GM19372 (cell line): ENCODE data around the gene LYRM4.
A peak's percentile ranks its signal among the peaks of the same experiment; 100 is the strongest.

Experiments used
- ATAC-seq: cut with Tn5 transposase; IDR thresholded peaks from one replicate; pipeline ENCODE4 v1.9.1; 2021; ENCODE audit warnings: mild to moderate bottlenecking, low read depth, moderate library complexity; ENCODE audit not compliant: unreplicated experiment

Gene LYRM4

DNA sequence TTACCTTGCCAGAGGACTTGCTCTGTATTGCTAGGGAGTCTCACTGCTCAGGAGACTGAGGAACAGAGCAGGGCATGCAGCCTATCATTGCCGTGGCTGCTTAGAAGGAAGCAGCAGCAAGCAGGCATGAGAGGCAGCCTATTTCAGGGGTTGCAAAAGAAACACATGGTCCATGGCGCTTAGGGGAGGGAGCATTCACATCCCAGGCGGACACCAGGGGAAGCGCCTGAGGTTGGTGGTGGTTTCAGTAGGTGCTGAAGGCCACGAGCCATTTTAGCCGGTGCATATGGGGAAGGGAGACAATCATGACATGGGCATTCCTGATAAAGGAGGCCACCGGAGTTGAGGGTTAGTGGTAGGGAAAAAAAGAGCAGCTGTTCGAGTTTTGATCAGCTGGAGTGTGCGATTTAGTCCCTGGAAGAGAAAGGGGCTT, 21.5 kb upstream of the LYRM4 start:
- ATAC-seq = no peak

GRCh38 chr6:5280920-5281319, 20.2 kb upstream of the LYRM4 start:
- ATAC-seq = no peak

DNA sequence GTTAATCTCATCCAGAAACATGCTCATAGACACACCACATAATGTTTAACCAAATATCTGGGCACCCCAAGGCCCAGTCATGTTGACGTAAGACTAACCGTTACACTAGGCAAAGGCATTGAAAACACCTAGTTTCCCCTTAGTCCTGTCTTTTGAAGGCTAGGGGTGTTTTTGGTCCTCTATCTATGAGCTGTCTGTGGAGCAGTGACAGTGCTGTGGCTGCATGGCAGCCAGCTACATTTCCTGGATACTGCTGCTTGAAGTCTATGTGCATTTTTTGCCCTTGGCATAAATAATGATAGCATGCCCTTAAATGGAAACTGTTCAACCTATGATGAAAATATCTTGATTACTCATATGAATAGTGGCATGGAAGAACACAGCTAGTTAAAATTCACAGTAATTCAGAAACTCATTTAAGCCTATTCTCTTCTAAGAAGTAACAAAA, 19.2 kb upstream of the LYRM4 start:
- ATAC-seq = no peak

- no peak for ATAC-seq
These were observed 17.9 kb upstream of the LYRM4 start for GRCh38 chr6:5278565-5279120.

- peak; percentile 70 for ATAC-seq
These were observed 17.3 kb upstream of the LYRM4 start for GRCh38 chr6:5278047-5278446.

GRCh38 chr6:5277589-5277988, 16.8 kb upstream of the LYRM4 start:
- ATAC-seq = no peak

- no peak for ATAC-seq
These were observed 15.8 kb upstream of the LYRM4 start for GRCh38 chr6:5276581-5276980.

DNA sequence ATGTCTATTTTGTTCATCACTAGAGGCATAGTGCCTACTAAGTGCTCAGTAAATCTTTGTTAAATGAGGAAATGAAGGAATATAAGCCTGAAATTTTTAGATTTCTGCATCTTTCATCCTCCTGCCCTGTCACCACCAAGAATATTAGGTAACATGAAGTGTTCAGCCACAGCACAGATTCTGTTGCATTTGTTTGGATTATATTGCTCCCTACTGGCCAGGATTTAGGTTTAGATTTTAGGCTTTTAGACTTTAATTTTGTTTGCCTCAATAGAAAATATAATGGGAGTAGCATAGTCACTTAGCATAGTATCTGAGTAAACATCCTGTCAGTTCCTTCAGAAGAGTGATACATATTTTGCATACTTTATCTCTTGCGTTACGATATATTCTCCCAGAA, 14.7 kb upstream of the LYRM4 start:
- no peak for ATAC-seq

- no peak for ATAC-seq
These were observed 13.5 kb upstream of the LYRM4 start for GRCh38 chr6:5274231-5274630.

DNA sequence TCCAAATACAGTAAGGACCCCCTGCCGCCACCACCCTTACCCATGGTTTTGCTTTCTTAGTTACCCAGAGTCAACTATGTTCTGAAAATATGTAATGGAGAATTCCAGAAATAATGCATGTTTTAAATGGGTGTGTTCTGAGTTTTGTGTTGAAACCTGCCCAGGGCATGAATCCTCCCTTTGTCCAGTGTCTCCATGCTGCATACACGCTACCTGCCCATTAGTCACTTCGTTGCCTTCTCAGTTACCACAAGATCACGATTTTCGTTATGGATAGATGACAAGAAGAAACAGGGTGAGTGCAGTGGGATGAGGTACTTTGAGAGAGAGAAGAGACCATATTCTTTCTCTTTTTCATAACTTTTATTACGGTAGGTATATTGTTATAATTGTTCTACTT, 11.2 kb upstream of the LYRM4 start:
- no peak for ATAC-seq

- no peak for ATAC-seq
These were observed 9.4 kb upstream of the LYRM4 start for GRCh38 chr6:5270093-5270680.

- ATAC-seq = no peak
These were observed 5.7 kb upstream of the LYRM4 start for GRCh38 chr6:5266423-5266822.

DNA sequence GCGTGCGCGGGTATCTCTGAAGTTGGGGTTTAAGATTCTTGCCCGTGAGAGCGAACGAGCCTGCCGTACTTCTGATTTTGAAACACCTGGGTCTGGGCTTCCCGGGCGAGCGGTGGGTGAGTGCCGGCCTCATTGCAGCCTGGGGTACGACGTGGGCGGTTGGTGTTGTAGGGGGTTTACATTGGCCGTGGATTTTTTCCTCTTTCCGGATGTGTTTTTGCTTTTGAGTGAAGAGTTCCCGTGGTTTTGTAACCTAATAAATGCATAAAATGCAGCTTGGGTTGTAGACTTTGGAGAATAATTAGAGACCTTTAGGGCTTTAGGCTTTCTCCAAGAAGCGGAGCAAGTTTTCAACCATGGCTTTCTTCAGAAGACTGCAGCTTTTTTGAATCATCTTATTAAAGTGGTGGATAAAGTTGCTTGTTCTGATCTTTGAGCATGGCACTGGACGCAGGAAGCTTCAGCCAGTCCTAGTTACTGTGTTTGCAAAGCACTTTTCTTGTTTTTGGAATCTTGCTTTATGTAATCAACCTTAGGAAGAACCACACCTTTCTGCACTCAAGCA, 877 bp upstream of the LYRM4 start:
- no peak for ATAC-seq

- peak; percentile 70 for ATAC-seq
These were observed 584 bp downstream of the LYRM4 start for GRCh38 chr6:5260111-5260620.

- no peak for ATAC-seq
These were observed 1.3 kb downstream of the LYRM4 start for GRCh38 chr6:5259428-5259827.

DNA sequence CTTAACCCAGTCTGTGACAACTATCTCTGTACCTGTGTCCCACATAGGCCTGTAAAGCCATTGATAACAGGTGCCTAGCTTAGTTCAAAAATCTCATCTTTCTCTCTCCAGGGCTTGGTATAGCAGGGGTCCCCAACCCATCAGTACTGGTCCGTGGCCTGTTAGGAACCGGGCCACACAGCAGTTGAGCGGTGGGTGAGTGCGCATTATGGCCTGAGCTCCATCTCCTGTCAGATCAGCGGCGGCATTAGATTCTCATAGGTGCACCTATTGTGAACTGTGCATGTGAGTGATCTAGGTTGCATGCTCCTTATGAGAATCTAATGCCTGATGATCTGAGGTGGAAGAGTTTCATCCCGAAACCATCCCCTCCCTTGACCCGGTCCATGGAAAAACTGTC, 3.4 kb downstream of the LYRM4 start:
- no peak for ATAC-seq

- no peak for ATAC-seq
These were observed 3.8 kb downstream of the LYRM4 start for GRCh38 chr6:5256952-5257351.

GRCh38 chr6:5250911-5251310, 9.8 kb downstream of the LYRM4 start:
- no peak for ATAC-seq

DNA sequence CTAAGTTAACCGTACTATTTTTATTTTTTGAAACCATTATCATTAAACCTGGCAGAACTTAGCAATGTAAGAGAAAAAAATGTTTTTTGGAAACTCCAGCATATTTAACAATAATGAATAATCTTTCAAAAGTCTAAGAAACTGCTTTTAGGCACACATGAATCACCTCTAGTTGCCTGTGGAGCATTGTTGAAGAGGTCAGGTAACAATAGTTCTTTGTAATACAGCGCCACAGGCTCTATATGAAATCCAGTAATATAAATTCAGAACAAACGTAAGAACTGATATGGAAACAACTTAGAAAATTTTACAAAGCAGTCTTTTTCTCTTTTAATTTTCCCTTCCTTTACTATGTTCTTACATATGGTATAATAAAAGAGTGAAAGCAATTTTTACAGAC, 10.3 kb downstream of the LYRM4 start:
- no peak for ATAC-seq

DNA sequence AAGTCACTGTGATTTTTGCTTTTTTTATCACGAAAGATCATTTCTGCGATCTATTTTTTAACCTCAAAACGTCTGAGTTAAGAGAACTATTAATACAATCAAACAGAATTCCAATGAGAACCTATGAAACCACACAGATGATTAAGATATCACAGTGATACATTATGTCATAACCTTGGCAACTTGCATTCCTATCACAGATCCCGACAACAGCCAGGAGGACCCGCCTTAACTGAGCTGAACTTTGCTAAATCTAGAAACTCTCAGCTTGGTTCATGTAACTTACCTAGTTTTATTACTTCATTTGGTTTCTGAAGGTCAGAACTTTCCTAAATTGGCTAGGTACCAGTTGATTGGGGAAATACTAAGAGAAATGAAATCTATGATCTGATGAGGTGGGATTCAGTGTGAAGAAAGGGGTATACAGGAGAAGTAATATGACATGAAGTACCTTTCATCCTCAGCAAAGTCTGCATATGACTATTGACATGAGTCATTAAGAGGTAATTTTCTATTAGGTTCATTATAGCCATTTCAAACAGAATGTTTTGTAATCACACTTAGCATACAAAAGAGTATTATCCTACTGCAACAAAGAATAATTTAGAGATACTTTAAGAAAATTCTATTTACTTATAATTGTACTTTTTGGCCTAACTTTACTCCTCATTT, 11.2 kb downstream of the LYRM4 start:
- ATAC-seq = no peak

- ATAC-seq = no peak
These were observed 12.2 kb downstream of the LYRM4 start for GRCh38 chr6:5248302-5249098.
